GM21528 (cell line): ENCODE results near the gene TMEM266.

Experiments used
- ATAC-seq: cut with Tn5 transposase; IDR thresholded peaks from one replicate; pipeline ENCODE4 v1.9.1; 2021; ENCODE audit warnings: mild to moderate bottlenecking, moderate library complexity; ENCODE audit not compliant: unreplicated experiment, low FRiP score

Gene TMEM266

DNA sequence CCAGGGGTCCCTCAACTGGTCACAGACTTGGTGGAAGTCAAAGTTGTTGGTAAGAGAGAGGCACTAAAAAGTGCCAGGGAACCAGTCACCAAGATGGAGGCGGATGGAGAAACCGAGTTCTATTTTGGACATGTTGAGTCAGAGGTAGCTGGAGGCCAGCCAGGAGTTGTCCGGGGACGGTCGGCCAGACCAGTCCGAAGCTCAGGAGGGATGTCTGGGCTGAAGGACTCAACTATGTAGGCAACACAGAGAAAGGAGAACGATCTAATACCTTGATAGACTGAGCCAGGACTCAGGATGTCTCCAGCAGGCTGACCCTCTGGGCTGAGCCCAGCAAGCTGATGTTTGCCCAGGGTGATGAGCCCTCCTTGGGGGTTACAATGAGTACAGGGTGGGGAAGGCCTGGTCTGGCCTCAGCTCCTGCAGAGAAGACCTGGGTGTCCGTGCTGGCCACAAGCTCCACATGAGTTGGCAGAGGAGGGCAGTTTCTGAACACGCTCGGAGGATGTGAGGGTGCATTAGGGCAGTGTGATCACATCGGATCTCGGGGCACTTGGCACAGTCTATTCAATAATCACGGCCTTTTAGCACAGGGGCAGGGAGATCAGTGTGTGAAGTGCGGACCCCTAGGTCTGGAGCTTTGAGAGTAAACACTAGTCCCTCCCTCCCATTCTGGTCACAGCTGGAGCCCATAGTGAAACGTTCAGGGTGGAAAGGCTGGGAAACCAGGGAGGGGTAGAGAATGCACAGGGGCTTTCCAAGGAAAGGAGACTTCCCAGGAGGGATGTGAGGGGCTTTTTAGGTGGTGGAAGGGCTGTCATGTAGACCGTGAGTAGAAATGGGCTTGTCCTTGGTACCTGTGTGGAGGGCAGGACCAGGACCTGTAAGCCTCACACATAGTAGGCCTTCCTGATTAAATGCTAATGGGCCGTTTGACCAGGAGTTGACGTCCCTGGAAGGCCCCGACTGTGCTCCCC lies 139.6 kb downstream of the TMEM266 start:
- no peak for ATAC-seq

- no peak for ATAC-seq
These were observed 140.3 kb downstream of the TMEM266 start for GRCh38 chr15:76200083-76200465.

- ATAC-seq = no peak
These were observed 140.9 kb downstream of the TMEM266 start for GRCh38 chr15:76200641-76201105.

DNA sequence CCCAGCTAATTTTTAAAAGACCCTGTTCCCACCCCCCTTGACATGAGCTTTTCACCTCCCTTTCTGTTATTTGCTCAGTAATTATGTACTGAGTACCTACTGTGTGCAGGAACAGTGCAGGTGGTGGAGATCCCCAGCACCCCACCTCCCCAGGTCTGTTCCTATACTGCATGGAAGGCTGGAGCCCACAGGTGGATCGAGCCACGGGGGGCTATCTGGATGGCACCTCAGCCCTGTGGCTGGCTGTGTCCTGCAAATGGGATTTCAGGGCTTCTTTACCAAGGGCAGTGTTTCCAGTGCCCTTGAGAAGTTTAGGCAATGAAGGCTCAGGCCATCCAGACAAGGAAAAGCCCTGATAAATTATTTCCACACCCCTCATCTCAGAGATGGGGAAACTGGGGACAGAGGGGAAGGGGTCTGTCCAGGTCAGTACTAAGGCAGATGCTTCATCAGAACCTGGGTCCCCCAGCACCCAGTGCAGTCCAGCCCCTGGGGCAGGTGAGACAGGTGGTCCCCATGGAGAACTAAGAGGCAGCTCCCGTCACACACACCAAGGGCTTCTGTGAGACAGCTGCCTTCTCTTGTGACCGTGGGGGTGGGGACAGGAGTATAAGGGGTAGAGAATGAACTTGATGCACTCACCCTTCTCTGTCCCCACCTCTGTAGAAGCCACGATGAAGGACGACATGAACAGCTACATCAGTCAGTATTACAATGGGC lies 141.9 kb downstream of the TMEM266 start:
- no peak for ATAC-seq

DNA sequence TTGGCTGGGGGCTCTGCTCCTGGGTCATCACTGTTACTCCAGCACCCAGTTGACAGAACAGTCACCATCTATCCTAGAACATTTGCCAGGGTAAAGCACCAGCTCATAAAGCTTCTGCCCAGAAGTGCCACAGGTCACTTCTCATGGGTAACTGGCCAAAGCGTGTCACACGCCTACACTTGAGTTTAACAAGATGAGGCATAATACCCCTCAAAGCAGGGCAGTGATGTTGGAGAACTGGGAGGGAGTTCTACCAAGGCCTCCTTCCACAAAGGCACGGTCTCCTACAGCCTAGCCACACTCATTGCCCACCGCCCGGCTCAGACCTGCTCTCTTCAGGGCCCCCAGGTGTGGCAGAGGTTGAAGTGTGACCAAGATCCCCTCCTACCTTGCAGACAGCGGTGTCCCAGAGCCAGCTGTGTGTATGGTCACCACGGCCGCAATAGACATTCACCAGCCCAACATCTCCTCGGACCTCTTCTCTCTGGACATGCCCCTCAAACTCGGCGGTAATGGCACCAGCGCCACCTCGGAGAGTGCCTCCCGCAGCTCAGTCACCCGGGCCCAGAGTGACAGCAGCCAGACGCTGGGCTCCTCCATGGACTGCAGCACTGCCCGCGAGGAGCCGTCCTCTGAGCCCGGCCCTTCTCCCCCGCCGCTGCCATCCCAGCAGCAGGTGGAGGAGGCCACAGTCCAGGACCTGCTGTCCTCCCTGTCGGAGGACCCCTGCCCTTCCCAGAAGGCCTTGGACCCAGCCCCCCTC lies 143.7 kb downstream of the TMEM266 start:
- ATAC-seq = no peak

GRCh38 chr15:76204109-76204845 lies 144.5 kb downstream of the TMEM266 start:
- no peak for ATAC-seq

GRCh38 chr15:76204916-76205460 lies 145.2 kb downstream of the TMEM266 start:
- no peak for ATAC-seq

DNA sequence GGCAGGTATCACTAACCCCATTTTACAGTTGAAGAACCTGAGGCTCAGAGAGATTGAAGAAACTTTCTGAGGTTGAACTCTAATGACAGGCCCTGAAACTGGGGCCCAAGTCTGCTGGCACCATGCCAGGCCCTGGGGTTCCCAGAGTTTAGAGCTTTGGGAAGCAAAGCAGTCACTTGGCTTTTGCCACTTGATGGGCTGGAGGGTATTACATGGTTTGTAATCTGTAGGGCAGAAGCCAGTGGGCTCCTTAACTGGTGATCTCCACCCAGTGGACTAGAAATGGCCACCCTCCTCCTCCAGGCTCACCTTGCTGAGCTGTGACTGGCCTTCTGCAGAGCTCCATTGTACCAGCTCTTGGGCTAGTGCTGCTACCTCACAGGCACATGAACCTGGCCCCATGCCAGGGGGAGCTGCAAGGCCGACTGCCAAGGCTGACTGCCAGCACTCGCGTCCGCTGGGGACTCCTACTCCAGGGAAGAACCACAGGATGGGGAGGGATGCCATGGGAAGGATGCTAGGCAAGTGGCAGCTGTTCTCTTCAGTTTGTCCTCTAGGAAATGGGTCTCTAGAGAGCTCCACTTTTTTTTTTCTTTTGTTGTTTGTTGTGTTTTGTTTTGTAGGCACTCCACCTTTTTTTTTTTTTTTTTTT lies 146.7 kb downstream of the TMEM266 start:
- no peak for ATAC-seq

DNA sequence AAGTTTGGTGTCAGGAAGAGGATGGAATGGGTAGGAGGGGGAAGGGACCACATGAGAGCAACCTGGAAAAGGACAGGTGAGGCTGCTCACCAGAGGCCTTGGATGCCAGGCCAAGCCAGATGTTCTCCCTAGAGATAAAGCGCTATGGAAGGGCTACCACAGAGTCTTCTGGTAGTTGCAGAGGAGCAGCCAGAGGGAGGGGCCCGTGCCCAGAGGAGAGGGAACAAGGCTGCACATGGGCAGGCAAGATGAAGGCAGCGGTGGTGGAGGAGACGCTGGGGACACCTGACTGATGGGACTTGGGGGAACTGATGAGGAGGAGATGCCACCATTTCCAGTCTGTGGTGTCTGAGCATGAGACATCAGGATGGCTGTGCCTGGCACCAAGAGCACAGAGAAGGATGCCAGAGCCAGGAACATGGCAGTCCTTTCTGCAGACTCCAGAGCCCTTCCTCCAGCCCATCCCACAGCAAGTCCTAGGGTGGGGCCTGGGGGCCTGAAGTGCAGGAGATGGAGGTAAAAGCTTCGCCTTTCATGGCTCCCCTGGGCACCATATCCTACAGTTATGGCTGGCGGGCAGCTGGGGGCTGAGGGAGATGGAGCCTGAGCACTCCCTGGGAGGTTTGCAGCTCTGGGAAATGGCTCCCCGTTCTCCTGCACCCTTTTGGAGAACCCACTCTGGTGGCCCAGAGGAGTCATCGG lies 148.4 kb downstream of the TMEM266 start:
- ATAC-seq = no peak

- no peak for ATAC-seq
These were observed 149.1 kb downstream of the TMEM266 start for GRCh38 chr15:76208786-76209424.

GRCh38 chr15:76209523-76209922 lies 149.7 kb downstream of the TMEM266 start:
- ATAC-seq = no peak

DNA sequence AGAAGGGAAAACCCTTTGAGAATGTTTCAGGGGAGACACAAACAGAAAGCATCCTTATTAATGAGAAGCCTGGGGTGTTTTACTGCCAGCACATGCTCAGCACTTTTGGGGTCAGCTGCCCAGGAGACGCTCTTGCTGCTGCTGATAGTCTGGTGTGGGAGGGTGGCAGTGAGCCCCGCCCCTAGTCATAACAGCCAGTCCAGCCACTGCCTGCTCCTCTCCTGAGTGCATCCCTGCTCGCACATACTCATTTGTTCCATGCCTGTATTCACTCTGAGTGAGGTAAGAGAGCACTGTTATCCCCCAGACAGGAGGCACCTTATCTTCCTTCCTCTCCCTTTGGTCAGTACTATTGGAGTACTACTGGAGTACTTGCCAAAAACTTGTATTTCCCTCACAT lies 150.2 kb downstream of the TMEM266 start:
- no peak for ATAC-seq

- ATAC-seq = no peak
These were observed 155.8 kb downstream of the TMEM266 start for GRCh38 chr15:76215634-76216033.

- ATAC-seq = no peak
These were observed 157.5 kb downstream of the TMEM266 start for GRCh38 chr15:76217029-76217881.

DNA sequence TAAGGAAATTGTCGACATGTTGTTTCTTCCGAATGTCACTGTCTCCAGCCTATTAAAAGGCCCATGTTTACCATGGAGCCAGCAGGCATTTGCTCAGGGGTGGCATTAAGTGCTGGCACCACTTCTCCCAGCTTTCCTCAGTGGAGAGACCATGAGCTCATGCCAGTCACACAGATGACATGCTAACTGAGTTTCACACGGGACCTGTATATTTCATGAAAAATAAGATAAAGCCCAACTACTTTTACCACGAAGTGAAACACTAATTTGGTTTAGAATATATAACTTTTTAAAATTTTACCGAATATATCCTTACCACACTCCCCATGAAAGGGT lies 158.1 kb downstream of the TMEM266 start:
- no peak for ATAC-seq

DNA sequence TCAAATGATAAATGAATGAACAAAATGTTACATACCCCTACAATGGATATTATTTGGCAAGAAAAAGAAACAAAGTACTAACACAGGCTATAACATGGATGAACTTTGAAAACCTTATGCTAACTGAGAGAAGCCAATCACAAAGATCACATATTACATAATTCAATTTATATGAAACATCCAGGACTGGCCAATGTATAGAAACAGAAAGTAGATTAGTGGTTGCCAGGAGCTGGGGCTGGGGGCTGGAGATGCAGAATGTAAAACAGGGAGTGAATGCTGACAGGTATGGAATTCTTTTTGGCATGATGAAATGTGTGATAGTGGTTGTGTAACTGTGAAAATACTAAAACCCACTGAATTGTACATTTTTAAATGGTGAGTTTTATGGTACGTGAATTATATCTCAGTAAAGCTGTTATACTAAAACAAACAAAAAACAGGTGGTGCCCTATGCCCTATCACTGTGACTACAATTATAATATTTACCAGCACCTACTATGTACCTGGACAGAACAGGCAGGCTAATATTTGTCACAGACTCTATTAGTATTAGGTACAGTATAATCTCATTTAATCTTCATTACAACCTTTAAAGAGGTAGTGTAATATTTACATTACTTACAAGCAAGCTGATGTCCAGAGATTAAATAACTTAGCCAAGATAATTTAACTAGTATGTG lies 161.4 kb downstream of the TMEM266 start:
- no peak for ATAC-seq

- ATAC-seq = no peak
These were observed 162.4 kb downstream of the TMEM266 start for GRCh38 chr15:76222159-76222558.
